DMS153 treated with DMSO at 0.1 percent for 48 hours (cell line): ENCODE results near the gene TCL1A.

Source experiments
- DNase-seq: peaks from one replicate; lab custom pipeline; 2025; ENCODE audit not compliant: unreplicated experiment; lab: John Stamatoyannopoulos, UW

The TCL1A gene

DNA sequence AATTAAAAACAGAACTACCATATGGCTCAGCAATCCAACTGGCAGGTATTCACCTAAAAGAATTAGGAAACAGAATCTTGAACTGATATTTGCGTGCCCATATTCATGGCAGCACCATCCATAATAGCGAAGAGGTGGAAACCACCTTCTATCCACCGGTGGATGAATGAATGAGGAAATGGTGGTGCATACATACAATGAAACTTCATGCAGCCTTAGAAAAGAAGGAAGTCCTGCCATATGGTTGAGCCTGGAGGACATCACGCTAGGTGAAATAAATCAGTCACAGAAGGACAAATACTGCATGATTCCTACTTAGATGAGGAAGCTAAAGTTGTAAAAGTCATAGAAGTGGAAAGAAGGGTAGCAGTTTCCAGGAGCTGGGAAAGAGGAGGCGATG lies 6.6 kb downstream of the TCL1A start:
- DNase-seq = no peak

DNA sequence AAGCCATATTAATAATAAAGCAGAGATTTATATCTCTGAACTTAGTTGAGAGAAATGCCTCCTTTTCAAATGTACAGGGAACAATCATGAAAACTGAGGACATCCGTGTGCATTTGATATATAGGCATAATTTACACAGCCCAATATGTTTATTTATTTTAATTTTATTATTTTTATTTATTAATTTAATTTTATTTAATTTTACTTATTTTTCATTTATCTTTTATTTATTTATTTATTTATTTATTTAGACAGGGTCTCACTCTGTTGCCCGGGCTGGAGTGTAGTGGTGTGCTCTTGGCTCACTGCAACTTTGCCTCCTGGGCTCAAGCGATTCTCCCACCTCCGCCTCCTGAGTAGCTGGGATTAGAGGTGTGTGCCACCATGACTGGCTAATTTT lies 8.4 kb downstream of the TCL1A start:
- DNase-seq = no peak

DNA sequence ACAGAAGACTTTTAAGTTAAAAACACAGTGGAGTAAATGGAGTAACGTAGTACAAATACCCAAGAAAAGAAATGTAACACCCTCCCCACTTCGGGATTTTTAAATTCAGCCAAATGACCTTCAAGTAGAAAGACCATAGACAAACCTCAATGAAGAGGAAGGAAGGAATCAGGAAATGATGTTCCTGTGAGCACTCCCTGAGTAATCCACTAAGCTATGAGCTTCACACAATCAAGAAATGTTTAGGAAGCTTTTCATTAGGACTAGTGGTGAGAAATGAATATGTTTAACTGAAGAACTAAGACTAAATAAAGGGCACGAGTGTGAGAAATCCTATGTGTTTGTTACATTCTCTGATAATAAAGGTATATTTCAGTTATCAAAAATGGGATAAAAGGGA lies 10.1 kb downstream of the TCL1A start:
- no peak for DNase-seq

DNA sequence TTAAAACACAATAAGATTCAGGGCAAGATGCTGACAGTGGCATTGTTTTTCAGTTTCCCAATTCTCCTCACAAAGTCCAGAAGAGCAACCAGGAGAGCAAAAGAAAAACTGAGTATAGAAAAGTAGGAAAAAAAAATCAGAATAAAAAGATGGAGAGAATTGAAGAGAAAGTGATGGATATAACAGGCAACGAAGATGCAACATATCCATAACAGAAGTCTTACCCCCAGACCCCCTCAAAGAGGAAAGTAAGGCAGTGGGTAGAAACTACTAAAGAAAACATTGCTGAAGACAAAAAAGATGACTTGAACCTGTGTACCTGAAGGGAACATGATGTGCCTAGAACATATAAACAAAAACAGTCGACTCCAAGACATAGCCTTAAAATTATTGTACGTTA lies 10.6 kb downstream of the TCL1A start:
- no peak for DNase-seq

DNA sequence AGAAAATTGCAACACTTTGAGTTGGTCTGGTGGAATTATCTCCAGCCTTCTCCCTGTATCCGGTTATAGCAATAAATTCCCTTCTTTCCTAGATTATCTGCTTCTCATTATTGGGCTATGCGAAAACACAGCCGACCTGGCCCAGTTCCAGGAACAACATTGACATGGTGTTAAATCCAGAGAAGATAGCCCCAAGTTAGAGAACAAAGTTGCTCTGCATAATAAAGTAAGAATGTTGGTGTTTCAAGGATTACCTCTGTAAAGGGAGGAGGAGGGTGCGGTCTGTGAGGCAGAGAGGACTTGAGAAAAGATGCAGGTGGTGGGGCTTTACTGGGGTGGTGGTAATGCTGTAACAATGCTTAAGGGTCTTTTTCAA lies 12.1 kb downstream of the TCL1A start:
- no peak for DNase-seq

DNA sequence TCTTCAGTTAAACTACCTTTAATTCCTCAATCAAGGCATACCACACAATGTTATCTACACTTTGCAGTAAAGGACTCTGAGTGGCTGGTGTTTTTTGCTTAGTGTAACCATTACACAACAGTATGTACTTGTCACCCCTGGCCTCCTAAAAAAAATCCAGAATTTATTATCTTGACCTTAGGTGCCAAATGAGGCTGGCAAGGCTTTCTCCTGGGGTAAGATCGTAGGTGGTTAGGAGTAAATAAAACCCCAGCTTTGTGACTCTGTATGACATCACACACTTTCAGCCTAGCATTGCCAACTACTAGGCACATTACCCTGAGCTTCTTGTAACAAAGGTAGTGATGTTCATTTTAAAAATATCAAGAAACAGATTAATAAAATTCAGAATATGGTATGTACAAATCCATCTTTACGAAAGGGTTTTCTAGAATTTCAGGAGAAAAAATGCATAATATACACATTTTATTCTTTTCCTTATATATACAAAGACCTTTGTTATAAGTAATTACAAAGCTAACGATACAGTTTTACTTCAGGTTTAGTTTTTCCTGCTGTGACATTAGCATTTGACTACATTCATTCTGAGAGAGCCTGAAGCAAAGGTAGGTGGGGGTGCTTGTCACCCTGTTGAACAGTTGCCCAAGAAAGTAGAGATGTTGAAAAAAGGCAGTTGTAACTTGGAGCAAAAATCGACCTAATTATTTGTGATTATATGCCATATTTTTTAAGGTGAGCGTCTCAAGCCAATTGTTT lies 13.5 kb downstream of the TCL1A start:
- DNase-seq = no peak

DNA sequence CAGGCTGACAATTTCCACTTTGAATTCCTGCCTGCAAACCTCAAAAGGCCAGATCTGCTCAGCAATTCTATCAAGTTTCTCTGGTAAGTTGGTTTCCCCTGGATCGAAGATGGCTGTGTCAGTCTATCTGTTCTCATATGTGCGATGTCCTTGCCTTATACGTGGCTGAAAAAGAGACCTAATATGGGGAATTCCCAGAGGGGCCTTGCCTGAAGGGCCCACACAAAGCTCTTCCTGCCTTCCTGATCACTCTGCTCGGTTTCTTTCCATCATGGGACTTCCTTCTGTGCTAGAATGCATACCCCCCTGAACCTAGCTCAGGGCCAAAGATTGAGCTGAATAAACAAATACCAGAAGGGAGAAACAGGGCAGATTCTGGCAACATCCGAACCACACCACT lies 14.5 kb downstream of the TCL1A start:
- DNase-seq = no peak

DNA sequence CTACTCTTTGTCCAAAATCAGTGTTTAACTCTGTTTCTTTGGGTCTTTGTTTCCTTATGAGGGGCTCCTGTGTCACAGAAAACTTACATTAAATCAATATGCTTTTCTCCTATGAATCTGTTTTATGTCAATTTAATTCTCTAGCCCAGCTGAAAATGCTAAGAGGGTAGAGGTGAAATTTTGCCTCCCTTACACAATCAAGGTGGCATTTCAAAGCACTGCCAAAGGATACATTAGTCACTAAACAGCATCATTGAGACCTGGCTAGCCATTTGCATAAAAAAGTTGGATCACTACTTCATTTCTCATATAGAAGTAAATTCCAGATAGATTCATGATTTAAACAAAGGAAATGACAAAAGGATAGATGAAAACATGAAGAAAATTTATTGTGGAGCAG lies 15.6 kb downstream of the TCL1A start:
- DNase-seq = no peak

DNA sequence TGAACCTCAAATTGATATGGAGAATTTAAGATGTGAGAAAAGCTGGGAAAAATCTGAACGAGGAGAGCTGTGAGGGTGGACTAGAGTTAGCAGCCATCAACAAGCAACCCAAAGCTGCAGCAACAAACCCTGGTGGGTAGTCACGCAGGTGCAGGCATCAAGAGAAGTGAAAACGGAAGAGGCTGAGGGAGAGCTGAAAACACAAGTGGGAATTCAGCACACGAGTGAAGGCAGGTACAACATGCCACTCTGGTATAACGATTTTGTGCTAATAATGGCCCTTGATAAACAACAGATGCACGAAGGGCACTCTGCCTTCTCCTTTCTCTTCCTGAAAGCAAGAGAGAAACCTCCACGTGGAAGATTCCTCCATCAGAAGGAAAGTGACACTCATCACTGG lies 16.2 kb downstream of the TCL1A start:
- no peak for DNase-seq

DNA sequence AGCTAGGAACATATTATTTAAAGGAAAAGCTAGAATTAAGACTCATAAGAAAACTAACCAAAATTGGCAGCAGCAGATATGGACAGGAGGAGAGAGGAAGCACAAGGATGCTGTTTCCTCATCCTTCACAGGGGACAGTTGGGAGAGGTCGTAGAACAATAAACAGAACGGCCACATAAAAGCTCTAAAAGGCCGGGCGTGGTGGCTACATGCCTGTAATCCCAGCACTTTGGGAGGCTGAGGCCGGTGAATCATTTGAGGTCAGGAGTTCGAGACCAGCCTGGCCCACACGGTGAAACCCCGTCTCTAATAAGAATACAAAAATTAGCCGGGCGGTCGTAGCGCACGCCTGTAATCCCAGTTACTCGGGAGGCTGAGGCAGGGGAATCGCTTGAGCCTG lies 17.2 kb downstream of the TCL1A start:
- no peak for DNase-seq

DNA sequence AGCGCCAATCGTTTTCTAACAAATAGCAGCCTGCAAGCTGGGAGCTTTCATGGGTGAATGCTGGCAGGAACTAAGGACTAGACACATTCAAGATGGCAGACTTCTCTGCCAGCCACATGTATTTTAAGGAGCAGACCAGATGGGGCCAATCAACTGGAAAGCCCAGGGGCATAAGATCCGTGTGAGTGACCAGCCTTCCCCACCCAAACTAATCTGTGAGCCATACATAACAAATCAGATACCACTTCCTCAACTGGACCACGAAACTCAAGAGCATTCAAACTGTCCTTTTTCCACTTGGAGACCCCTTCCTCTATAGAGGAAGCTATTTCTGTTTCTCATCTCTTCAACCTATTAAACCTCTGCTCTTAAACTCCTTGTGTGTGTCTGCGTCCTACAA lies 18.0 kb downstream of the TCL1A start:
- no peak for DNase-seq

DNA sequence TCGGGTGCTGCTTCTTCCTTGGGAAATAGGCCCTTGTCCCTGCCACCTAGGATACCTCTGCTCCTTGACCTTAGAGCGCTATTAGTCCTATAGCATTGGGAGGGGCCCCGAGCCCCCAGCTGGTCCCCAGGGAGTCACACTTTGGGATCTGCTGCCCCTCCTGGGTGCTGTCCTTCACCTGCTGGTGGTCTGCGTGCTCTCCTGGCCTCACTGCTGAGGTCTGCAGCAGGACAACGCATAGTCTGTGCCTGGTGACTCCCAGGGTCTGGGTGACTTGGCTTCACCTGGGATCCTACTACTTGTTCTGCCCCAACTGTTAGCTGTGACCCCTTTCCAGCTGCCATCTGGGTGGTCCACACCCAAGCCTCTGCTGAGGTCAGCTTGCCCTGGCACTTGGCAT lies 18.9 kb downstream of the TCL1A start:
- no peak for DNase-seq

DNA sequence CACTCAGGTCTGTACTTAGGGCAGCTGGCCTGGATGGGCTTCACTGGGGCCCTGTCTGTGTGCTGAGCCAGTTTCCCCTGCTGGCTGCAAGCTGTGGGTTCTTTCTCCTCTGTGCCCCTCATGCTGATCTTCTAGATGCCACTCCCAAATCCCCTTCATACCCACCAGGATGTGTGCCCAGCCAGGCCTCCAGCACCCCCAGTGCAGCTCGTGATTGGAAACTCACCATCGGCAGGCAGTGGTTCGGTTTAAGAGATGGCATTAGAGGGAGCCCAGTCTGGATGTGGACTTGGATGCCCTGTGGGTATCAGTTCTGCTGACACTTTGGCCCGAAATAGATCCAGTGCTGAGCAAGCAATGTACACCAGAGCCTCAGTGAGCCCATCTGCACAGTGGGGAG lies 21.8 kb downstream of the TCL1A start:
- no peak for DNase-seq

DNA sequence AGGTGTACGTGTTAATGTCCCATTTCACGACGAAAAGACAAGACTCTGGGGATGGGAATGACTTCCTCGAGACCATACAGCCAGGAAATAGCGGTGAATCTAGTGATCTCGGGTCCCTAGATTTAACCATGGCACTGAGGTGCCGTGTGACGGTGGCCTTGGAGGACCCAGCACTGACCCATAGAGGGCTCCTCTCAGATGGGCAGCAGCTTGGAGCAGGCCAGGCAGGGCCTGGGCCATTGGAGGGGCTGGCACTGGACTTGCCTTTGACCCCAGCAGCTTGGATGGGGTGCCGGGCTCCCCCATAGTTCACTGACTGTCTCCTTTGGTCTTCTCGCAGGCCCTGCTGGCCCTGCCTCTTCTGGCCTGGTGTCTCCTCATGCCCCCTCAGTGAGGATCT lies 22.3 kb downstream of the TCL1A start:
- no peak for DNase-seq

DNA sequence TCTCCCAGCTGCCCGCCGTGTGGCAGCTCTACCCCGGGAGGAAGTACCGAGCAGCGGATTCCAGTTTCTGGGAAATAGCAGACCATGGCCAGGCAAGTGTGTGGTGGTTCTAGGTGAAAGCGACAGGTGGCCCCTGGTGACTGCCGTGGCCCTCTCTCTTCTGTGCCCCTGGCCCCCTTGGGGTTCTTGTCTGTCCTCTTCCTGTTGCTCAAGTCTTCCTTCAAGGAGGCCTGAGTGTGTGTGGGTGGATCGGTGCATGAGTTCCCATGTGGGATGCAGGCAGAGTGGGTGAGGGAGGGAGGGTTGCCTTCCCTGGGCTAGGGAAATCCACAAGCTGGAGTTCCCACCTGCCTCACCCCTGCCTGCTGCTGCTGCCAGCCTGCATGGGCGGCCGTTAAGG lies 23.1 kb downstream of the TCL1A start:
- DNase-seq = no peak

DNA sequence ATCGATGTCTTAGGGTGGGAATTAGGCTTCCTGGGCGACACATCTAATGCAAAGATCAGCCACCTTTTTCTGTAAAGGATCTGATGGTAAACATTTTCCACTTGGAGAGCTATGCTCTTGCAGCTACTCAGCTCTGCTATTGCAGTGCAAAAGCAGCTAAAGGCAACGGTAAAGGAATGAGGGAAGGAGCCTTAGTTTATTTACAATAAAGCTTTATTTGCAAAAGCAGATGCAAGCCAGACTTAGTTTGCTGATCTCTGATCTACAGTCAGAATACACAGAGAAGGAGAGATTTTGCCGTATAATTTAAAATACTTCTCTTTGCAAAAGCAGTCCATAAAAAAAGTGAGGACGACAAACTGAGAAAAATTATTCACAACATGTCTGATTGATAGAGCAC lies 24.5 kb downstream of the TCL1A start:
- DNase-seq = no peak

DNA sequence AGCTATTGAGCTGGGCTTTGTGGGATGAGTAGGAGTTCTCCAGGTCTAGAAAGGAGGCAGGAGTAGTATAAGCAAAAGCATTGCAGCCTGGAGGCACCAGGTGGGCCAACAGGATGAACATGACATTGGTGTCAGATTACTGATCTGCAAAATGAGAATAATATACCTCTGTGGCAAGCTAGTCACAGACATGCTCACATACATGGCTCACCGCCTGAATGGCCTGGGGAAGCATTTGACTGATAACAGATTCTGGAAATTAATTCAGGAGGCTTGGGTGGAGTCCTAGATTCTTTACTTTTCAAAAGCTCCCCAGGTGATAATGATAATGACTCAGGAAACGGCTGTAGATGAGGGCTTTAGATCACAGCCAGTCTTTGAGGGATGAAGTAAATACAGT lies 27.0 kb downstream of the TCL1A start:
- DNase-seq = peak; percentile 10

DNA sequence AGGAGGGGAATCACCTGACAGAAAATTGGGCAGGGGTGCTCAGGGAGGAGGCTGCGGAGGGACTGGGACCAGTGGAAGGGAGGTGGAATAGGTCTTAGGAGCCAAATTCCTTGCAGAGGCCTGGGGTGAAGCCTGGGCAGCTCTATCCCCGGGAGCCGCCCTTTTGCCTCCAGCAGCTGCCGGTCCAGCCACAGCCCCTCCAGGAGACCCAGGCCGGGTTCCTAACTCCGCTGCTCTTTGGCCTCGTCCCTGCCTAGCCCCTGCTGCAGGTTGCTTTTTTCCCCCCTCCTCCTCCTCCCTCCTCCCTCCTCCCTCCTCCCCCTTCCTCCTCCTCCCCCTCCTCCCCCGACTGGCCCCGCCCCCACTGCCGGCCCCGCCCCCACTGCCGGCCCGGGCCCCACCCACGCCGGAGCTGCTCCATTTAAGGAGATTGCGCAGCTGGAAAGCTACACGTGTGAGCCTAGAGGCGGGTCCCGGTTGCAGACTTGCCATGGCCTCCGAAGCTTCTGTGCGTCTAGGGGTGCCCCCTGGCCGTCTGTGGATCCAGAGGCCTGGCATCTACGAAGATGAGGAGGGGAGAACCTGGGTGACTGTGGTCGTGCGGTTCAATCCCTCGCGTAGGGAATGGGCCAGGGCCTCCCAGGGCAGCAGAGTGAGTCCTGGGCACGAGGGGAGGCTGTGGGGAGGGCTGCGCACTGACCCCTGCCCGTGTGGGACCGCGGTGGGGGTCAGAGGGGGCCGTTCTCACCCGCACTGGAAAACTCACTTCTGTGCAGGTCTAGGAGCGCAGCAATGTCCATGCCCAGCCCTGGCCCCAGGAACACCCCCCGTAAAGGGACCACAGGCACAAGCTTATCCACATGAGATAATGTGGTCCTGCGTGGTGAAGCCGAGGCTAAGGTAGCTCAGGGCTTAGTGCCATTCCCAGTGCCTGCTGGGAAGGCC lies 27.7 kb downstream of the TCL1A start, which contains the start of gene TCL1B:
TSS of gene TCL1B (plus strand) at position 449 of the 945 bp plus-strand sequence. CDS start at position 491, 42 bp downstream.
- no peak for DNase-seq

DNA sequence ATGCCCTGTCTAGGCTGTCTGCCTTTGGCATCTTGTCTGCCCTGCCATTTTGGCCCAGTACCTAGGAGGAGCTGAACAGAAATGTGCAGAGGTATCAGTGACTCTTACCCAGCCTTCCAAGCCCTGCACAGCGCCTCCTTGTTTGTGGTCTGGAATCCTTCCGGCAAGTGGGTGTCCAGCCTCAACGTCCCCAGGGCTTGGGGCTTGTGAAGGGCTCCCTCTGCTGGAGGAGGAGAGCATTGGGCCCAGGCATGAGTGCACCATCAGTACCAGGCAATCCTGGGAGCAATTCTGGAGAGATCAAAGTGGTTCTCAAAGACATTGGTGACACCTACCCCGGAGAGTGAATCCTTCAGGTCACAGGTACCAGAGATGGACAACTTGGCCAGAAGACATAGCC lies 30.1 kb downstream of the TCL1A start:
- peak; percentile 29 for DNase-seq

DNA sequence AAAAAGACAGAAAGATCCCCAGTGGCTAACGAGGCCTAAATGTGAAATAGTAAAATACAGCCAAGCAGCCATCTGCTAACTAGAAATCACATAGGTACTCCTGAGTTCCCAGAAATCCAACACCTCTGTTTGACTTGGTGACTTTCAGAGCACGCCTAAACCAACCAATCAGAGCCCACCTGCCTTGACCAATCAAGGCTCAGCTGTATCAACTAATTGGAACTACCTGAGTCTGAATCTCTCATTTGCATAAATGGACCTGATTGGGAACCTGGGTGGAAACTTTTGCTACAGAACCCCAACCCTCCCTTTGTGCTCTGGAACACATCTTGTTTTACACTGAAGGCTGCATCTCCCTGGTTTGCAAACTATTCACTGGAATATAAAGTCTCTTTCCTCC lies 32.8 kb downstream of the TCL1A start:
- no peak for DNase-seq

DNA sequence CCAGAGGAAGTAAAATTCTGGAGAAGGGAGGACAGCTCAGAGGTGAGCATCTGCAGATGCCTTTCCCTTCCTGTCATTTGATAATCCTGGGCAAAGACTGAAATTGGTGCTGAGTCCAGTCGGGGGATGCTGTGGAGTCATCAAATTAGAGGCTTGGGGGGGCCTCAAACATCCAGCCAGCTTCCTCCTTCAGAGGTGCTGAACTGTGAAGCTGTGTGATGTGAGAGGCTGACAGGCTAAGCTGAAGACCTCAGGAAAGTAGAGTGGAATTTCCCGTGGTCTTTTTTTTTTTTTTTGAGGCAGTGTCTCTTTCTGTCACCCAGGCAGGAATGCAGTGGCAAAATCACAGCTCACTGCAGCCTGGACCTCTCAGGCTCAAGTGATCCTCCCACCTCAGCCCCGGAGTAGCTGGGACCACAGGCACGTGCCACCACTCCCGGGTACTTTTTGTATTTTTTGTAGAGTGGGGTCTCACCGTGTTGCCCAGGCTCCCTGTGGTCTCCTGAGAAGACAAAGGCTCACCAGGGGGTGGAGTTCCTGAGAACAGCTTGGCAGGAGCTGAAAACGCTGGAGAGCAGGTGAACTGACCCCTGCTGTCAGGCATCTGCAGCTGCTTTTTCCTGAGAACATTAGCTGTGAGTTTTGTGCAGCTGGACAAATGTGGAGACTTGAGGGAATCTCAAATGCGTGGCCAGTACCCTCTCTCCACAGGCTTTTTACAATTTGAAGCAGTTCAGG lies 33.8 kb downstream of the TCL1A start:
- DNase-seq = peak; percentile 41
